Ishikawa (cell line): ENCODE measurements around the gene PRPS1L1.

Experiments used
- CREB1 ChIP-seq: IDR thresholded peaks from 2 replicates; pipeline ENCODE4 v1.6.1; 2012; ENCODE audit warnings: low read depth
- MAX ChIP-seq: IDR thresholded peaks from 2 replicates; pipeline ENCODE4 v1.6.1; 2012
- RAD21 ChIP-seq: IDR thresholded peaks from 2 replicates; pipeline ENCODE4 v1.6.1; 2012; ENCODE audit warnings: low read depth
- ZBTB7A ChIP-seq: IDR thresholded peaks from 2 replicates; pipeline ENCODE4 v1.6.1; 2012; ENCODE audit warnings: low read depth
- TF ChIP-seq, protein P1 (sequence below): IDR thresholded peaks from 2 replicates; pipeline ENCODE4 v1.6.1; 2012; ENCODE audit warnings: low read depth, mild to moderate bottlenecking

GRCh38 chr7:17998692-17999091 is 29.0 kb downstream of the PRPS1L1 start:
- TF ChIP-seq CREB1 (no peak), MAX (no peak), ZBTB7A (no peak), RAD21 (no peak)
- TF ChIP-seq, protein P1, sequence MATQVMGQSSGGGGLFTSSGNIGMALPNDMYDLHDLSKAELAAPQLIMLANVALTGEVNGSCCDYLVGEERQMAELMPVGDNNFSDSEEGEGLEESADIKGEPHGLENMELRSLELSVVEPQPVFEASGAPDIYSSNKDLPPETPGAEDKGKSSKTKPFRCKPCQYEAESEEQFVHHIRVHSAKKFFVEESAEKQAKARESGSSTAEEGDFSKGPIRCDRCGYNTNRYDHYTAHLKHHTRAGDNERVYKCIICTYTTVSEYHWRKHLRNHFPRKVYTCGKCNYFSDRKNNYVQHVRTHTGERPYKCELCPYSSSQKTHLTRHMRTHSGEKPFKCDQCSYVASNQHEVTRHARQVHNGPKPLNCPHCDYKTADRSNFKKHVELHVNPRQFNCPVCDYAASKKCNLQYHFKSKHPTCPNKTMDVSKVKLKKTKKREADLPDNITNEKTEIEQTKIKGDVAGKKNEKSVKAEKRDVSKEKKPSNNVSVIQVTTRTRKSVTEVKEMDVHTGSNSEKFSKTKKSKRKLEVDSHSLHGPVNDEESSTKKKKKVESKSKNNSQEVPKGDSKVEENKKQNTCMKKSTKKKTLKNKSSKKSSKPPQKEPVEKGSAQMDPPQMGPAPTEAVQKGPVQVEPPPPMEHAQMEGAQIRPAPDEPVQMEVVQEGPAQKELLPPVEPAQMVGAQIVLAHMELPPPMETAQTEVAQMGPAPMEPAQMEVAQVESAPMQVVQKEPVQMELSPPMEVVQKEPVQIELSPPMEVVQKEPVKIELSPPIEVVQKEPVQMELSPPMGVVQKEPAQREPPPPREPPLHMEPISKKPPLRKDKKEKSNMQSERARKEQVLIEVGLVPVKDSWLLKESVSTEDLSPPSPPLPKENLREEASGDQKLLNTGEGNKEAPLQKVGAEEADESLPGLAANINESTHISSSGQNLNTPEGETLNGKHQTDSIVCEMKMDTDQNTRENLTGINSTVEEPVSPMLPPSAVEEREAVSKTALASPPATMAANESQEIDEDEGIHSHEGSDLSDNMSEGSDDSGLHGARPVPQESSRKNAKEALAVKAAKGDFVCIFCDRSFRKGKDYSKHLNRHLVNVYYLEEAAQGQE, result no peak
